ENCODE data around the gene VLDLR. TPM values are rescaled to one million over a fixed set of nuclear protein-coding genes. Genes with fewer than 3 reads are reported as not detected.

The VLDLR gene
- polyA plus RNA-seq, 1 donor (not counting 4 experiments of a cell fraction or from before 2014, with no cell fraction given) = 7.0 TPM

- Histone ChIP-seq H3K4me1 (ENCODE audit: control insufficient read depth, extremely low read depth, insufficient read depth, low read length) (no peaks in the 10 kb centered on the region), H4K20me1 (ENCODE audit: control insufficient read depth, extremely low read depth, insufficient read depth, low read length) (no peaks in the 10 kb centered on the region), H3K9me1 (ENCODE audit: control insufficient read depth, extremely low read depth, insufficient read depth, low read length) (no peaks in the 10 kb centered on the region), H3K36me3 (ENCODE audit: control insufficient read depth in 2 of 2, extremely low read depth in 1 of 2, insufficient read depth in 2 of 2, low read length in 2 of 2) (peaks cover 0 to 2% of the 10 kb centered on the region in 2 experiments), H3K27ac (ENCODE audit: control insufficient read depth, insufficient read depth, low read length) (no peak overlapping the region), H2AFZ (ENCODE audit: control insufficient read depth, low read length) (no peak overlapping the region), H3K79me2 (ENCODE audit: control insufficient read depth, insufficient read depth, low read length) (no peaks in the 10 kb centered on the region), H3K4me3 (ENCODE audit: control insufficient read depth in 2 of 3, extremely low read depth in 1 of 3, insufficient read depth in 2 of 3, low read depth in 1 of 3, low read length in 3 of 3) (no peak overlapping the region), H3K9me3 (ENCODE audit: control insufficient read depth, low read depth, low read length) (no peaks in the 10 kb centered on the region), H3K9ac (ENCODE audit: control insufficient read depth, extremely low read depth, insufficient read depth, low read length) (no peak overlapping the region), H3K27me3 (ENCODE audit: control insufficient read depth, extremely low read depth, insufficient read depth, low read length) (no peaks in the 10 kb centered on the region), H3K4me2 (ENCODE audit: control insufficient read depth, extremely low read depth, insufficient read depth, low read depth, low read length) (no peak overlapping the region)
- FAIRE-seq (no peak), DNase-seq (ENCODE audit: low read depth, low spot score) (no peak)
- TF ChIP-seq, protein P1, sequence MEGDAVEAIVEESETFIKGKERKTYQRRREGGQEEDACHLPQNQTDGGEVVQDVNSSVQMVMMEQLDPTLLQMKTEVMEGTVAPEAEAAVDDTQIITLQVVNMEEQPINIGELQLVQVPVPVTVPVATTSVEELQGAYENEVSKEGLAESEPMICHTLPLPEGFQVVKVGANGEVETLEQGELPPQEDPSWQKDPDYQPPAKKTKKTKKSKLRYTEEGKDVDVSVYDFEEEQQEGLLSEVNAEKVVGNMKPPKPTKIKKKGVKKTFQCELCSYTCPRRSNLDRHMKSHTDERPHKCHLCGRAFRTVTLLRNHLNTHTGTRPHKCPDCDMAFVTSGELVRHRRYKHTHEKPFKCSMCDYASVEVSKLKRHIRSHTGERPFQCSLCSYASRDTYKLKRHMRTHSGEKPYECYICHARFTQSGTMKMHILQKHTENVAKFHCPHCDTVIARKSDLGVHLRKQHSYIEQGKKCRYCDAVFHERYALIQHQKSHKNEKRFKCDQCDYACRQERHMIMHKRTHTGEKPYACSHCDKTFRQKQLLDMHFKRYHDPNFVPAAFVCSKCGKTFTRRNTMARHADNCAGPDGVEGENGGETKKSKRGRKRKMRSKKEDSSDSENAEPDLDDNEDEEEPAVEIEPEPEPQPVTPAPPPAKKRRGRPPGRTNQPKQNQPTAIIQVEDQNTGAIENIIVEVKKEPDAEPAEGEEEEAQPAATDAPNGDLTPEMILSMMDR (optimal IDR thresholded peaks at IDR 0.05 in 1 of 3, IDR thresholded peaks at IDR 0.05 in 1 of 3, conservative IDR thresholded peaks at IDR 0.05 in 1 of 3; ENCODE audit: extremely low read depth in 1 of 3, insufficient read depth in 2 of 3, low read length in 3 of 3) = no peak
- TF ChIP-seq EZH2 (IDR thresholded peaks at IDR 0.05; ENCODE audit: low read length) = no peak
- dilution Hi-C loops (cut with MboI; ENCODE audit: extremely low pct_ligation_motif_present, low sequenced_read_pairs) = no loop called here
Observed at GRCh38 chr9:2635922-2636321, 14.3 kb downstream of the VLDLR start.

DNA sequence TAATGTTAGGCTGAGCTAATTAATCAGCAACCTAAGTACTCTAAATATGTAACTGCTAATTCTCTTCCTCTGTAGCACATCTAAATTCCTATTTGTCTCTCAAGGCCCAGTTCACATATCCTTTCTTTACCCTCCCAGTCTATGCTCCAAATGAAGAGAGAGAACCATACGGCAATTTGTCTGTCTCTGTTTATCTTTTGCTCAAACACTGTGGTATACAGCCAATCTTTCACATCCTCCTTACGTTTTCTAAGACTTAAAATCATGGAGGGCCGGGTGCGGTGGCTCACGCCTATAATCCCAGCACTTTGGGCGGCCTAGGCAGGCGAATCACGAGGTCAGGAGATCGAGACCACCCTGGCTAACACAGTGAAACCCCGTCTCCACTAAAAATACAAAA is 15.8 kb downstream of the VLDLR start:
- TF ChIP-seq, protein P1 (optimal IDR thresholded peaks at IDR 0.05 in 1 of 3, IDR thresholded peaks at IDR 0.05 in 1 of 3, conservative IDR thresholded peaks at IDR 0.05 in 1 of 3; ENCODE audit: extremely low read depth in 1 of 3, insufficient read depth in 2 of 3, low read length in 3 of 3) = no peak
- no peak for TF ChIP-seq EZH2 (IDR thresholded peaks at IDR 0.05; ENCODE audit: low read length)
- H3K36me3 ChIP-seq (ENCODE audit: control insufficient read depth in 2 of 2, extremely low read depth in 1 of 2, insufficient read depth in 2 of 2, low read length in 2 of 2) = peaks cover 0 to 4% of the 10 kb centered on the region in 2 experiments
- H3K9ac ChIP-seq (ENCODE audit: control insufficient read depth, extremely low read depth, insufficient read depth, low read length) = no peak overlapping the region
- no peak overlapping the region for H3K4me3 ChIP-seq (ENCODE audit: control insufficient read depth in 2 of 3, extremely low read depth in 1 of 3, insufficient read depth in 2 of 3, low read depth in 1 of 3, low read length in 3 of 3)
- FAIRE-seq (no peak), DNase-seq (ENCODE audit: low read depth, low spot score) (no peak)
- no peak overlapping the region for H2AFZ ChIP-seq (ENCODE audit: control insufficient read depth, low read length)
- no peaks in the 10 kb centered on the region for H3K27me3 ChIP-seq (ENCODE audit: control insufficient read depth, extremely low read depth, insufficient read depth, low read length)
- H3K79me2 ChIP-seq (ENCODE audit: control insufficient read depth, insufficient read depth, low read length) = no peaks in the 10 kb centered on the region
- dilution Hi-C loops (cut with MboI; ENCODE audit: extremely low pct_ligation_motif_present, low sequenced_read_pairs) = no loop called here
- no peak overlapping the region for H3K4me2 ChIP-seq (ENCODE audit: control insufficient read depth, extremely low read depth, insufficient read depth, low read depth, low read length)
- H3K9me1 ChIP-seq (ENCODE audit: control insufficient read depth, extremely low read depth, insufficient read depth, low read length) = no peaks in the 10 kb centered on the region
- no peaks in the 10 kb centered on the region for H3K4me1 ChIP-seq (ENCODE audit: control insufficient read depth, extremely low read depth, insufficient read depth, low read length)
- H4K20me1 ChIP-seq (ENCODE audit: control insufficient read depth, extremely low read depth, insufficient read depth, low read length) = no peaks in the 10 kb centered on the region
- H3K9me3 ChIP-seq (ENCODE audit: control insufficient read depth, low read depth, low read length) = no peaks in the 10 kb centered on the region
- H3K27ac ChIP-seq (ENCODE audit: control insufficient read depth, insufficient read depth, low read length) = no peak overlapping the region

Data from keratinocyte (primary cell).